K562 (cell line): ENCODE measurements around the gene ZNF292. TPM values are rescaled to one million over a fixed set of nuclear protein-coding genes. Genes with fewer than 3 reads are reported as not detected.
"Not testable (repeated sequence)": the region's sequence is repeated elsewhere in the genome, so short reads cannot be mapped to it uniquely, and the experiment has no call there.

Experiments
- ATAC-seq: fragments of 200-7000 bp; cut with Tn5 transposase; 3 replicates; pipeline ENCODE4 v1.9.1; 2020; ENCODE audit warnings: moderate library complexity
- BruUV-seq: library from RNA; stranded (reverse); fragments of 400-500 nt; replicated peaks from 2 replicates; lab custom pipeline; 2021; lab: Mats Ljungman, UMichigan
- CTCF ChIA-PET: fragments of 300-600 bp; formaldehyde crosslinking; extraction: SDS; loops from one replicate; lab custom pipeline; 2021; ENCODE audit warnings: low intra/inter-chr PET ratio; lab: Yijun Ruan, JAX
- POLR2A ChIA-PET: fragments of 300-600, 350-650 bp; sonication (Branson Sonifier 250); formaldehyde crosslinking; extraction: SDS; loops from one replicate; lab custom pipeline; 2021; ENCODE audit warnings: antibody characterized with exemption, inconsistent platforms; lab: Yijun Ruan, JAX
- DNase-seq, 4 experiments: peaks; one replicate each; pipeline versions ENCODE4 v3.0.0 to v3.0.0-alpha.2; 2011 to 2018; ENCODE audit warnings: low spot score in 3 of 4, mixed read lengths in 3 of 4; ENCODE audit errors: extremely low read depth in 1 of 4
- FAIRE-seq: peaks from 2 replicates; lab custom pipeline; 2011; peaks lifted over from hg19 to GRCh38; lab: Jason Lieb, UNC
- H2AFZ ChIP-seq: 2 replicates; pipeline ENCODE4 v1.6.0; 2011; ENCODE audit warnings: low read depth, low read length, control low read depth, inconsistent platforms
- H3K27ac ChIP-seq: fragments of 200-600 bp; 3 replicates; pipeline ENCODE4 v1.8.0; 2011; ENCODE audit warnings: low read depth, mild to moderate bottlenecking, control low read depth, inconsistent platforms, low read length, moderate library complexity, mixed read lengths; ENCODE audit errors: extremely low read depth
- H3K27me3 ChIP-seq, 2 experiments: fragments of 300-600 bp in 1 of 2; 2 replicates in 1 of 2; 3 replicates in 1 of 2; pipeline versions ENCODE4 v1.6.0 to v1.8.0; 2011; ENCODE audit warnings: inconsistent platforms in 2 of 2, low read length in 2 of 2, mild to moderate bottlenecking in 1 of 2, mixed read lengths in 1 of 2, moderate library complexity in 1 of 2; ENCODE audit not compliant: control insufficient read depth in 2 of 2, insufficient read depth in 2 of 2
- H3K36me3 ChIP-seq: fragments of 300-600 bp; 3 replicates; pipeline ENCODE4 v1.8.0; 2011; ENCODE audit warnings: mild to moderate bottlenecking, low read length, inconsistent platforms; ENCODE audit not compliant: control insufficient read depth, insufficient read depth
- H3K4me1 ChIP-seq, 2 experiments: fragments of 200-600 bp in 1 of 2; replicated peaks in 1 of 2; 2 replicates in 1 of 2; 3 replicates in 1 of 2; pipeline versions ENCODE4 v1.5.1 to v1.8.0; 2011; ENCODE audit warnings: inconsistent platforms in 2 of 2, low read length in 2 of 2, mild to moderate bottlenecking in 1 of 2, mixed read lengths in 1 of 2, moderate library complexity in 1 of 2; ENCODE audit not compliant: control insufficient read depth in 2 of 2, insufficient read depth in 2 of 2
- H3K4me2 ChIP-seq: 2 replicates; pipeline ENCODE4 v1.6.1; 2011; ENCODE audit warnings: low read length, control low read depth, inconsistent platforms, mixed read lengths; ENCODE audit not compliant: insufficient read depth
- H3K4me3 ChIP-seq: fragments of 200-600 bp; sonication (generic), shearing (Covaris generic); 2 replicates; pipeline ENCODE4 v1.5.1; 2016; ENCODE audit warnings: control low read depth, inconsistent platforms
- H3K79me2 ChIP-seq: fragments of 200-600 bp; 3 replicates; pipeline ENCODE4 v1.8.0; 2011; ENCODE audit warnings: low read length, inconsistent platforms; ENCODE audit not compliant: control insufficient read depth, insufficient read depth
- H3K9ac ChIP-seq, 2 experiments: 2 replicates each; pipeline versions ENCODE4 v1.6.0 to v1.6.1; 2011; ENCODE audit warnings: low read depth in 2 of 2, low read length in 2 of 2, control low read depth in 1 of 2, inconsistent platforms in 1 of 2, mild to moderate bottlenecking in 1 of 2, mixed read lengths in 1 of 2; ENCODE audit not compliant: insufficient read depth in 1 of 2
- H3K9me1 ChIP-seq: one replicate; pipeline ENCODE4 v1.6.0; 2011; ENCODE audit warnings: inconsistent platforms, mild to moderate bottlenecking, low read length, moderate library complexity; ENCODE audit not compliant: control insufficient read depth, insufficient read depth
- H3K9me3 ChIP-seq: replicated peaks from 2 replicates; pipeline ENCODE4 v1.5.1; 2011; ENCODE audit warnings: low read depth, low read length, inconsistent platforms; ENCODE audit not compliant: control insufficient read depth, insufficient read depth
- H4K20me1 ChIP-seq: replicated peaks from 2 replicates; pipeline ENCODE4 v1.6.1; 2011; ENCODE audit warnings: low read length, inconsistent platforms, mixed read lengths; ENCODE audit not compliant: control insufficient read depth, insufficient read depth
- BCOR ChIP-seq: fragments of 450-650 bp; IDR thresholded peaks from 2 replicates; pipeline ENCODE4 v1.6.1; 2016
- CBX2 ChIP-seq: fragments of 200-600 bp; sonication (generic); IDR thresholded peaks from one replicate; pipeline ENCODE4 v1.6.1; 2012; ENCODE audit warnings: mild to moderate bottlenecking, low read length, inconsistent platforms; ENCODE audit not compliant: insufficient read depth, poor library complexity, severe bottlenecking
- CTCFL ChIP-seq: IDR thresholded peaks from 2 replicates; pipeline ENCODE4 v1.6.1; 2011; ENCODE audit warnings: borderline replicate concordance, low read depth, mild to moderate bottlenecking, moderate library complexity, low read length; ENCODE audit not compliant: insufficient read depth, poor library complexity, severe bottlenecking
- GATAD2B ChIP-seq: fragments of 450-650 bp; IDR thresholded peaks from 2 replicates; pipeline ENCODE4 v1.6.1; 2017; ENCODE audit warnings: mild to moderate bottlenecking, borderline replicate concordance
- KLF16 ChIP-seq: IDR thresholded peaks from 2 replicates; pipeline ENCODE4 v1.6.1; 2016; ENCODE audit warnings: antibody characterized with exemption
- OTX1 ChIP-seq: fragments of 450-650 bp; formaldehyde crosslinking; IDR thresholded peaks from 2 replicates; pipeline ENCODE4 v1.4.0; 2022; ENCODE audit warnings: mild to moderate bottlenecking
- POU5F1 ChIP-seq: fragments of 150-350 bp; IDR thresholded peaks from 2 replicates; pipeline ENCODE4 v1.6.1; 2014; ENCODE audit warnings: borderline replicate concordance, low read length, low read depth, mild to moderate bottlenecking; ENCODE audit not compliant: partially characterized antibody
- TAF9B ChIP-seq: fragments of 450-650 bp; IDR thresholded peaks from 2 replicates; pipeline ENCODE4 v1.6.1; 2018; ENCODE audit warnings: mild to moderate bottlenecking; ENCODE audit not compliant: partially characterized antibody
- TRIM24 ChIP-seq, 2 experiments: fragments of 450-650 bp; IDR thresholded peaks; 2 replicates each; pipeline ENCODE4 v1.6.1; 2016
- XRCC4 ChIP-seq: IDR thresholded peaks from one replicate; pipeline ENCODE4 v1.6.1; 2011; ENCODE audit not compliant: insufficient read depth, insufficient read length; ENCODE audit errors: extremely low read depth
- ZNF124 ChIP-seq: sonication (generic); formaldehyde crosslinking; IDR thresholded peaks from 2 replicates; pipeline ENCODE4 v1.8.1; 2022; ENCODE audit warnings: missing genetic modification reagents
- ZNF184 ChIP-seq: sonication (generic); formaldehyde crosslinking; IDR thresholded peaks from 2 replicates; pipeline ENCODE4 v1.5.0; 2020; ENCODE audit warnings: missing genetic modification reagents
- WGBS: fragments of 100-300 bp; shearing (Covaris generic); methylation state at CpG from one replicate; pipeline ENCODE4 v1.1.6; 2016; ENCODE audit warnings: low coverage, mixed read lengths; ENCODE audit not compliant: insufficient coverage; ENCODE audit errors: missing lambda C conversion rate; 5-methylcytosine and 5-hydroxymethylcytosine counted together
- in situ Hi-C: fragments of 300-500 bp; cut with MboI; formaldehyde crosslinking; loops from 4 replicates; pipeline ENCODE4 v1.15.0; 2018; ENCODE audit warnings: inconsistent platforms, mixed read lengths
- intact Hi-C: fragments of 100-400 bp; cut with micrococcal nuclease; formaldehyde crosslinking; loops from 2 replicates; pipeline ENCODE4 v1.14.2; 2022
- polyA plus RNA-seq, 8 experiments: library from polyadenylated mRNA; depleted of rRNA in 4 of 8; stranded (reverse) in 5 of 8; unstranded in 3 of 8; fragments of >200 nt; fragmentation: Nextera tagmentation in 2 of 8; fragmentation: Illumina TruSeq in 1 of 8; extraction: Ambion mirVana in 2 of 8; extraction: Trizol in 1 of 8; gene quantifications; 2 replicates each; pipeline versions ENCODE4 v1.2.1 to v1.2.3, GENCODE V29; 2011 to 2014; ENCODE audit warnings: inconsistent platforms in 1 of 8, missing spikeins in 1 of 8
- total RNA-seq, 7 experiments: library from RNA; depleted of rRNA in 6 of 7; stranded (reverse); fragments of >200 nt in 6 of 7; fragmentation: Illumina TruSeq in 2 of 7; extraction: Trizol in 2 of 7; gene quantifications; 2 replicates each; pipeline versions ENCODE4 v1.2.1 to v1.2.3, GENCODE V29; 2011 to 2021; ENCODE audit warnings: low replicate concordance in 1 of 7

Gene ZNF292
- total and polyA plus RNA-seq, 9 of the 15 experiments (the other 6 are each of a cell fraction or from before 2014, with no cell fraction given) = 4.4 to 17.1 (median 12.8) TPM

GRCh38 chr6:87139927-87140326 is 15.4 kb upstream of the ZNF292 start:
- H3K9me3 ChIP-seq, FAIRE-seq, H4K20me1 ChIP-seq, H3K9ac ChIP-seq, in situ Hi-C loops, H3K27ac ChIP-seq, H3K4me1 ChIP-seq, DNase-seq, H3K36me3 ChIP-seq, H3K79me2 ChIP-seq, H2AFZ ChIP-seq, H3K4me3 ChIP-seq, H3K9me1 ChIP-seq, ATAC-seq, H3K4me2 ChIP-seq, H3K27me3 ChIP-seq, BruUV-seq: not testable (repeated sequence)
- CTCF ChIA-PET = interaction anchor here (1.2 to 1.5 kb wide), 2 partner anchors 98 to 251 kb away, joined by 3 to 5 read pairs; no protein-coding TSS in a partner anchor
- intact Hi-C loops = loop anchor here (1.0 to 5.0 kb wide), 3 partner anchors 97 to 251 kb away; no protein-coding TSS in a partner anchor
- POLR2A ChIA-PET = interaction anchor here (0.6 kb wide), 1 partner anchor 1318 kb away, joined by 4 read pairs; no protein-coding TSS in a partner anchor
- WGBS = 17% methylated on average over 7 of the region's 8 CpGs

GRCh38 chr6:87146363-87146762 is 9.0 kb upstream of the ZNF292 start:
- H3K4me1 ChIP-seq = no peaks in the 10 kb centered on the region
- DNase-seq (no peak), FAIRE-seq (no peak), ATAC-seq (no peak)
- no peak overlapping the region for H2AFZ ChIP-seq
- H3K9me1 ChIP-seq = no peaks in the 10 kb centered on the region
- BruUV-seq = no TSS peak
- H3K27me3 ChIP-seq = peaks cover 0 to 3% of the 10 kb centered on the region in 2 experiments; a peak in 2 of 5 replicates
- TF ChIP-seq ZNF184 (no peak), TRIM24 (IDR thresholded peaks at IDR 0.05) (no peak), TAF9B (no peak), XRCC4 (no peak), BCOR (no peak), CTCFL (no peak), OTX1 (CRISPR knock-in tag) (no peak), GATAD2B (no peak), ZNF124 (CRISPR knock-in tag) (no peak), CBX2 (no peak), POU5F1 (no peak), KLF16 (no peak)
- no peak overlapping the region for H3K4me3 ChIP-seq
- no peak overlapping the region for H3K27ac ChIP-seq
- POLR2A ChIA-PET = no interaction called here
- CTCF ChIA-PET = no interaction called here
- H3K36me3 ChIP-seq = no peaks in the 10 kb centered on the region
- H3K9ac ChIP-seq = no peak overlapping the region
- in situ Hi-C loops (no loop called here), intact Hi-C loops (no loop called here)
- no peaks in the 10 kb centered on the region for H3K79me2 ChIP-seq
- H3K4me2 ChIP-seq = no peak overlapping the region
- H4K20me1 ChIP-seq = no peaks in the 10 kb centered on the region
- H3K9me3 ChIP-seq = no peaks in the 10 kb centered on the region
- WGBS = 7% methylated on average over 3 of the region's 3 CpGs
